GM23248 (cell line): ENCODE data around the gene BOLA2B. TPM values are rescaled to one million over a fixed set of nuclear protein-coding genes. Genes with fewer than 3 reads are reported as not detected.

Experiments
- DNase-seq: peaks from one replicate; pipeline ENCODE4 v3.0.0-alpha.2; 2015
- H2AFZ ChIP-seq: fragments of 200-600 bp; sonication (generic); 2 replicates; pipeline ENCODE4 v1.6.1; 2016; ENCODE audit warnings: antibody characterized with exemption
- H3F3A ChIP-seq: fragments of 200-600 bp; sonication (generic); 2 replicates; pipeline ENCODE4 v1.6.1; 2016; ENCODE audit warnings: mild to moderate bottlenecking, antibody characterized with exemption, mixed run types; ENCODE audit not compliant: insufficient read depth
- H3K27ac ChIP-seq: fragments of 200-600 bp; sonication (generic); 2 replicates; pipeline ENCODE4 v1.5.1; 2016; ENCODE audit warnings: mild to moderate bottlenecking
- H3K27me3 ChIP-seq: fragments of 200-600 bp; sonication (generic); replicated peaks from 2 replicates; pipeline ENCODE4 v1.6.1; 2016; ENCODE audit warnings: mild to moderate bottlenecking; ENCODE audit not compliant: insufficient read depth
- H3K36me3 ChIP-seq: fragments of 200-600 bp; sonication (generic); 2 replicates; pipeline ENCODE4 v1.6.1; 2016; ENCODE audit warnings: low read depth, mild to moderate bottlenecking
- H3K4me1 ChIP-seq: fragments of 200-600 bp; sonication (generic); 2 replicates; pipeline ENCODE4 v1.6.1; 2016; ENCODE audit warnings: mild to moderate bottlenecking; ENCODE audit not compliant: insufficient read depth
- H3K4me2 ChIP-seq: fragments of 200-600 bp; sonication (generic); one replicate; pipeline ENCODE4 v1.6.1; 2016; ENCODE audit warnings: mild to moderate bottlenecking; ENCODE audit not compliant: unreplicated experiment
- H3K4me3 ChIP-seq: fragments of 200-600 bp; sonication (generic); 2 replicates; pipeline ENCODE4 v1.5.1; 2016; ENCODE audit warnings: mild to moderate bottlenecking
- H3K79me2 ChIP-seq: fragments of 200-600 bp; sonication (generic); 2 replicates; pipeline ENCODE4 v1.6.1; 2016; ENCODE audit warnings: mild to moderate bottlenecking; ENCODE audit not compliant: insufficient read depth
- H3K9ac ChIP-seq: fragments of 200-600 bp; sonication (generic); 2 replicates; pipeline ENCODE4 v1.6.1; 2016; ENCODE audit warnings: mild to moderate bottlenecking
- H3K9me2 ChIP-seq: fragments of 200-600 bp; sonication (generic); 2 replicates; pipeline ENCODE4 v1.6.1; 2016; ENCODE audit warnings: mixed run types, mild to moderate bottlenecking, moderate library complexity; ENCODE audit not compliant: insufficient read depth
- H3K9me3 ChIP-seq: fragments of 200-600 bp; sonication (generic); one replicate; pipeline ENCODE4 v1.6.1; 2017; ENCODE audit warnings: low read depth
- H4K20me1 ChIP-seq: fragments of 200-600 bp; sonication (generic); 2 replicates; pipeline ENCODE4 v1.6.0; 2016; ENCODE audit not compliant: insufficient read depth
- EZH2 ChIP-seq: fragments of 200-600 bp; sonication (generic); IDR thresholded peaks from 2 replicates; pipeline ENCODE4 v1.6.1; 2018; ENCODE audit warnings: antibody characterized with exemption, mild to moderate bottlenecking; ENCODE audit not compliant: insufficient read depth, poor library complexity, severe bottlenecking
- EZH2phosphoT487 ChIP-seq: fragments of 200-600 bp; sonication (generic); IDR thresholded peaks from 2 replicates; pipeline ENCODE4 v1.6.1; 2018; ENCODE audit warnings: antibody characterized with exemption, moderate library complexity, mild to moderate bottlenecking, low read depth; ENCODE audit not compliant: insufficient read depth
- WGBS, 2 experiments: methylation state at CpG; one replicate each; pipeline ENCODE4 v1.1.6; 2015 to 2017; ENCODE audit warnings: low lambda C conversion rate in 2 of 2, low coverage in 1 of 2; ENCODE audit errors: missing lambda C conversion rate in 2 of 2; 5-methylcytosine and 5-hydroxymethylcytosine counted together
- in situ Hi-C: fragments of 300-500 bp; cut with MboI; formaldehyde crosslinking; loops from 2 replicates; pipeline ENCODE4 v1.15.0; 2020
- polyA plus RNA-seq: library from polyadenylated mRNA; unstranded; fragments of >200 nt; fragmentation: Nextera tagmentation; extraction: Ambion mirVana; gene quantifications from 2 replicates; pipeline ENCODE4 v1.2.1, GENCODE V29; 2016
- total RNA-seq: library from RNA; depleted of rRNA; stranded (reverse); fragments of >200 nt; shearing (Covaris generic); gene quantifications from 2 replicates; pipeline ENCODE4 v1.2.3, GENCODE V29; 2014

Gene BOLA2B
- total and polyA plus RNA-seq, 2 experiments from 2014 or later: 146 to 155 TPM

DNA sequence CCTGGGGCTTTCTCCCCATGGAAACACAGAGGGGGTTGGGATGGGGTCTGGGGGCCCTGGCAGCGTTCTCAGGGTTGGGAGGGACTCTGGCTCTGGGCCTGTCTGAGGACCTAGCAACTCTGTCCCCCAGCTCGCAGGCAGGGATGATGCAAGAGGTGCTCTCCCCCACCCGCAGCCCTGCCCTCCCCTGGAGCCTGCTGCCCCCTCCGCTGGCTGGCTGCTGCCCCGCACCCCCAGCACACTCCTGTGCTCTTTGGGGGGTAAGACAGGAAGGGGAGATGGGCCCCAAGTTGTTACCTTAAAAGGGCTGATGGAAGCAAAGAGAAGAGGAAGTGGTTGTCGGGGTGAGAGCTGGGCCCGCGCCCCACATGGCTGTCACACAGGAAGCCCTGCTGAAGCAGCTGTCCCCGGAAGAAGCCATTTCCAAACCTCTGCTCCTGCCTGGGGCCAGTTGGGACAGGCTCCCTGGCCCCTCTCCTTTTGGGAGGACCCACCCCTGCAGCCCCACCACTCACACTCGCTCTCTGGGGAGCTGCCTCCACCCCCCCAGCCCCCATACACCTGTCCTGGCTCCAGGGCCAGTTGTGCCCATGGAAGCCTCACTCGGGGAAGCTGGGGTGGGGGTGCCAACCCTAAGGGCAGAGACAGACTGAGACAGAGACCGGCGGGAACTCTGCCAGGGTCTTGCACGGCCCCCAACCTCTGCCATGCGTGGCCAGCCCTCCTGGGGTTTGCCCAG, 7.6 kb downstream of the BOLA2B start:
- WGBS, 2 experiments: 89 to 90% methylated on average over 7 to 15 of the region's 15 CpGs
- no peaks in the 10 kb centered on the region for H3K4me1 ChIP-seq
- in situ Hi-C loops: no loop called here
- TF ChIP-seq EZH2phosphoT487: no peak
- no peak for TF ChIP-seq EZH2
- H3K79me2 ChIP-seq: no peaks in the 10 kb centered on the region
- H3K4me2 ChIP-seq: no peak overlapping the region
- no peaks in the 10 kb centered on the region for H3F3A ChIP-seq
- H4K20me1 ChIP-seq: no peaks in the 10 kb centered on the region
- DNase-seq: no peak
- H3K9me3 ChIP-seq: no peaks in the 10 kb centered on the region
- no peaks in the 10 kb centered on the region for H3K36me3 ChIP-seq
- H3K27me3 ChIP-seq: no peaks in the 10 kb centered on the region
- no peak overlapping the region for H3K27ac ChIP-seq
- no peak overlapping the region for H3K9ac ChIP-seq
- H3K4me3 ChIP-seq: no peak overlapping the region
- no peaks in the 10 kb centered on the region for H3K9me2 ChIP-seq
- no peak overlapping the region for H2AFZ ChIP-seq

DNA sequence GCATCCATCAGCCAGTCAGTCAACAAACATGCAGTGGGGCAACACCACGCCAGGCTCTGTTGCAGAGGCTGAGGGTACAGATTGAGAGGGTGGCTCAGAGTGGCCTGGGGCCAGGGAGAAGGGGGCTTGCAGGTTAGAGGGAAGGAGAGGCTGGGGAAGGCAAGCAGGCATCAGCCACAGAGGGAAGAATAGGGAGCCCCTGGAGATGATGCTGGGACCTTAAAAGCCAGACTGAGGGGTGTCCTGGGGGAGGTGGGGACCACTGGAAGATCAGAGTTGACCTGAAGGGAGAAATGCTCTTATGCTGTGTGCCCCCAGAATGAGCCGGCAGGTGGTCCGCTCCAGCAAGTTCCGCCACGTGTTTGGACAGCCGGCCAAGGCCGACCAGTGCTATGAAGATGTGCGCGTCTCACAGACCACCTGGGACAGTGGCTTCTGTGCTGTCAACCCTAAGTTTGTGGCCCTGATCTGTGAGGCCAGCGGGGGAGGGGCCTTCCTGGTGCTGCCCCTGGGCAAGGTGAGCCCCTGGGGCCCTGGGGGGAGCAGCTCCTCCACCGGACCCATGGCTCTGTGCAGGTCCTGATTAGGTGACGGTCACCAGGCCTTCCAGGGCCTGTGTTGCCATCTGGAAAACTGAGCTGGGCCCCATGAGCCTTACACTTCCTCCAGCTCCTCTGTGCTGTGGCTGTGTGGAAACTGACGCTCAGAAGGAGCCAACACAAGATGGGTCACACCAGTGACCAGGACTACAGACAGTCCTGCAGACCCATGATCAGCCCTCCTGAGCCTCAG, 8.4 kb downstream of the BOLA2B start:
- in situ Hi-C loops: no loop called here

DNA sequence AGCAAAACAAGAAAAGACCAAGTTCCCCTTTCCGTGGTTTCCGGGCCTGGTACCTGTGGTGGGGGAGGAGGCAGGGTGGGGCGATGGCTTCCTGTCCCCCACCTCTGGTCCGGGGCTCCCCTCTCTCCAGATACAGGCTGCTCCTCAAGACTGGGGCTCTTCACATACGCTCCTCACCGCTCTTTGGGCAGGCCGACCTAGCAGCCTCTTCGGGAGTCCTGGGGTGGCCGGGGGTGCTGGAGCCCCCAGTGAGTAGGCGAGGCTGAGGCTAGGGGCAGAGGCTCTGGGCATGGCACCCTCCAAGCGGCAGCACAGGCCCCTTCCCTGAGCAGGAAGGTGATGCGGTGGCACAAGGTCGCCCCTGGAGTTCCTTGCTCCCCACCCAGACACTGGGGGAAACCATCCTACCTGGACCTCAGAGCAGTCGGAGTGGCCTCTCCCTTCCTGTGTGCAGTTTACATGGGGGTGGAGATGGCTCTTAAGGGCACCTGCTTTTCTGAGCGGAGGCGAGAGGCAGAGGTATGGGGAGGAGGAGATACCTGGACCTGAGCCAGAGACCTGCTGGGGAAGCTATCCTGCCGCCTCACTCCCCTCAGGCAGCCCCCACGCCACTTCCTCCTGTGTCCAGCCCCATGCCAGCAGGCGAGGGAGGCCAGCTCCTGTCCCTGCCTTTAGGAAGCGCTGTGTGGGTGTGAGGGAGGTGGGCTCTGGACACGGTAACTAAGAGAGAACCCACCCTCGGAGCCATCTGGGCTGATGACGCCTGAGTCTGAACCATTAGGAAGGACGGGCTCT, 9.2 kb downstream of the BOLA2B start:
- Histone ChIP-seq H3K36me3 (no peaks in the 10 kb centered on the region), H3K4me3 (peak overlapping the region; percentile 79; the same call in 1 of the 2 replicates), H3K9me3 (no peaks in the 10 kb centered on the region), H4K20me1 (no peaks in the 10 kb centered on the region), H2AFZ (no peak overlapping the region), H3K4me1 (no peaks in the 10 kb centered on the region), H3K79me2 (no peaks in the 10 kb centered on the region), H3K27ac (no peak overlapping the region), H3K27me3 (no peaks in the 10 kb centered on the region), H3K4me2 (peak overlapping the region; percentile 77), H3K9ac (no peak overlapping the region), H3F3A (no peaks in the 10 kb centered on the region), H3K9me2 (no peaks in the 10 kb centered on the region)
- DNase-seq: no peak
- TF ChIP-seq EZH2 (no peak), EZH2phosphoT487 (no peak)
- in situ Hi-C loops: no loop called here
- 48 to 58% methylated on average over 16 to 24 of the region's 24 CpGs for WGBS, 2 experiments

More for the DNA sequence above, 8.4 kb downstream of the BOLA2B start:
- TF ChIP-seq EZH2phosphoT487: no peak
- no peak for TF ChIP-seq EZH2
- no peak overlapping the region for H3K4me3 ChIP-seq
- H4K20me1 ChIP-seq: no peaks in the 10 kb centered on the region
- DNase-seq: no peak
- no peaks in the 10 kb centered on the region for H3K9me2 ChIP-seq
- no peak overlapping the region for H3K4me2 ChIP-seq
- H3K79me2 ChIP-seq: no peaks in the 10 kb centered on the region
- no peaks in the 10 kb centered on the region for H3K9me3 ChIP-seq
- no peak overlapping the region for H2AFZ ChIP-seq
- no peaks in the 10 kb centered on the region for H3K27me3 ChIP-seq
- H3F3A ChIP-seq: no peaks in the 10 kb centered on the region
- no peaks in the 10 kb centered on the region for H3K4me1 ChIP-seq
- no peak overlapping the region for H3K9ac ChIP-seq
- H3K36me3 ChIP-seq: no peaks in the 10 kb centered on the region
- H3K27ac ChIP-seq: no peak overlapping the region
- WGBS, 2 experiments: 87 to 88% methylated on average over 13 of the region's 13 CpGs
